ENCODE results near the gene GALNT15. TPM values are rescaled to one million over a fixed set of nuclear protein-coding genes. Genes with fewer than 3 reads are reported as not detected.

GALNT15 gene
- total and polyA plus RNA-seq, 2 donors (not counting 3 experiments of a cell fraction or from before 2014, with no cell fraction given), result 0.87 to 5.4 TPM

GRCh38 chr3:16178628-16178988 lies 4.1 kb downstream of the GALNT15 start:
- FAIRE-seq (no peak), DNase-seq (ENCODE audit: low read depth, low spot score) (no peak)
- Histone ChIP-seq H3K4me1 (ENCODE audit: control insufficient read depth, extremely low read depth, insufficient read depth, low read length) (peaks cover 11% of the 10 kb centered on the region), H3K9ac (replicated peaks; ENCODE audit: extremely low read depth, insufficient read depth, low read length) (no peak overlapping the region), H3K36me3 (ENCODE audit: control insufficient read depth in 2 of 2, extremely low read depth in 1 of 2, insufficient read depth in 2 of 2, low read length in 2 of 2) (no peaks in the 10 kb centered on the region), H3K4me2 (ENCODE audit: insufficient read depth, low read length) (no peak overlapping the region), H4K20me1 (replicated peaks; ENCODE audit: control insufficient read depth, extremely low read depth, insufficient read depth, low read length) (no peaks in the 10 kb centered on the region), H3K9me3 (replicated peaks; ENCODE audit: control insufficient read depth, insufficient read depth, low read length) (no peaks in the 10 kb centered on the region), H3K79me2 (ENCODE audit: control insufficient read depth, insufficient read depth, low read length) (no peaks in the 10 kb centered on the region), H3K27ac (ENCODE audit: insufficient read depth, low read depth, low read length) (no peak overlapping the region), H3K27me3 (ENCODE audit: control insufficient read depth in 2 of 2, insufficient read depth in 2 of 2, low read length in 2 of 2) (peaks cover 0 to 2% of the 10 kb centered on the region in 2 experiments), H2AFZ (ENCODE audit: low read depth, low read length) (no peak overlapping the region), H3K4me3 (replicated peaks in 1 of 3; ENCODE audit: insufficient read depth in 1 of 3, low read depth in 1 of 3, low read length in 3 of 3) (no peak overlapping the region), H3K9me1 (replicated peaks; ENCODE audit: control insufficient read depth, extremely low read depth, insufficient read depth, low read length) (no peaks in the 10 kb centered on the region)
- no peak for TF ChIP-seq JUN (IDR thresholded peaks at IDR 0.05; ENCODE audit: borderline replicate concordance, insufficient read depth, insufficient read length, low read depth)
- TF ChIP-seq GATA2 (IDR thresholded peaks at IDR 0.05; ENCODE audit: insufficient read depth, insufficient read length, low read depth, low read length), result no peak
- TF ChIP-seq MAX (IDR thresholded peaks at IDR 0.05; ENCODE audit: insufficient read depth, insufficient read length), result no peak
- TF ChIP-seq POLR2A (IDR thresholded peaks at IDR 0.05; ENCODE audit: low read depth, low read length), result no peak
- TF ChIP-seq POLR2AphosphoS5 (IDR thresholded peaks at IDR 0.05; ENCODE audit: insufficient read depth, low read depth, low read length), result no peak
- TF ChIP-seq CTCF (IDR thresholded peaks at IDR 0.05; ENCODE audit: extremely low read depth in 1 of 2, insufficient read depth in 1 of 2, low read depth in 1 of 2, low read length in 2 of 2), result no peak
- TF ChIP-seq MYC (IDR thresholded peaks at IDR 0.05; ENCODE audit: low read depth, low read length), result no peak
- dilution Hi-C loops (cut with MboI; ENCODE audit: extremely low pct_ligation_motif_present, low sequenced_read_pairs) (no loop called here), intact Hi-C loops (cut with micrococcal nuclease) (loop anchor here (1.0 kb wide), 6 partner anchors 38 to 362 kb away; no protein-coding TSS in a partner anchor)
- ChIA-PET POLR2A (no interaction called here), CTCF (interaction anchor here (0.6 to 13.3 kb wide), 44 partner anchors 8 to 372 kb away, joined by 3 to 459 read pairs (median 5); no protein-coding TSS in a partner anchor)
- BruUV-seq (replicated peaks), result no TSS peak
